ENCODE results near the gene ZC2HC1B.

ZC2HC1B gene

GRCh38 chr6:143941852-143942627 is 77.8 kb downstream of the ZC2HC1B start:
- H3K4me3 ChIP-seq (ENCODE audit: low read depth, low read length): no peak overlapping the region
- H2AFZ ChIP-seq: no peak overlapping the region
- no peaks in the 10 kb centered on the region for H3K36me3 ChIP-seq (ENCODE audit: control insufficient read depth, insufficient read depth, low read length)
- no peak overlapping the region for H3K9ac ChIP-seq
- H3K27ac ChIP-seq: no peak overlapping the region
- H3K27me3 ChIP-seq (ENCODE audit: control insufficient read depth, insufficient read depth, low read length): no peaks in the 10 kb centered on the region
- TF ChIP-seq CTCF (IDR thresholded peaks at IDR 0.05): peak; percentile 57
- no peaks in the 10 kb centered on the region for H3K79me2 ChIP-seq
- H3K4me2 ChIP-seq (ENCODE audit: low read length): no peak overlapping the region
- no peaks in the 10 kb centered on the region for H3K9me3 ChIP-seq (ENCODE audit: control insufficient read depth, low read length)
- H3K4me1 ChIP-seq: no peaks in the 10 kb centered on the region

- no peak overlapping the region for H3K4me2 ChIP-seq (ENCODE audit: low read length)
- TF ChIP-seq CTCF (IDR thresholded peaks at IDR 0.05): no peak
- no peak overlapping the region for H3K4me3 ChIP-seq (ENCODE audit: low read depth, low read length)
- H3K4me1 ChIP-seq: no peaks in the 10 kb centered on the region
- H3K27ac ChIP-seq: no peak overlapping the region
- no peak overlapping the region for H3K9ac ChIP-seq
- H3K36me3 ChIP-seq (ENCODE audit: control insufficient read depth, insufficient read depth, low read length): no peaks in the 10 kb centered on the region
- H3K27me3 ChIP-seq (ENCODE audit: control insufficient read depth, insufficient read depth, low read length): no peaks in the 10 kb centered on the region
- no peaks in the 10 kb centered on the region for H3K79me2 ChIP-seq
- H2AFZ ChIP-seq: no peak overlapping the region
- no peaks in the 10 kb centered on the region for H3K9me3 ChIP-seq (ENCODE audit: control insufficient read depth, low read length)
Measured at GRCh38 chr6:143948208-143948607, 83.9 kb downstream of the ZC2HC1B start.

GRCh38 chr6:143949535-143949934 is 85.3 kb downstream of the ZC2HC1B start:
- TF ChIP-seq CTCF (IDR thresholded peaks at IDR 0.05): no peak
- no peaks in the 10 kb centered on the region for H3K36me3 ChIP-seq (ENCODE audit: control insufficient read depth, insufficient read depth, low read length)
- H3K27ac ChIP-seq: no peak overlapping the region
- H3K4me1 ChIP-seq: no peaks in the 10 kb centered on the region
- H3K9me3 ChIP-seq (ENCODE audit: control insufficient read depth, low read length): no peaks in the 10 kb centered on the region
- no peak overlapping the region for H3K4me3 ChIP-seq (ENCODE audit: low read depth, low read length)
- H3K27me3 ChIP-seq (ENCODE audit: control insufficient read depth, insufficient read depth, low read length): no peaks in the 10 kb centered on the region
- no peak overlapping the region for H2AFZ ChIP-seq
- H3K4me2 ChIP-seq (ENCODE audit: low read length): no peak overlapping the region
- H3K79me2 ChIP-seq: no peaks in the 10 kb centered on the region
- no peak overlapping the region for H3K9ac ChIP-seq

GRCh38 chr6:143949962-143950361 is 85.7 kb downstream of the ZC2HC1B start:
- Histone ChIP-seq H3K79me2 (no peaks in the 10 kb centered on the region), H3K27me3 (ENCODE audit: control insufficient read depth, insufficient read depth, low read length) (no peaks in the 10 kb centered on the region), H3K9ac (no peak overlapping the region), H3K4me3 (ENCODE audit: low read depth, low read length) (no peak overlapping the region), H3K4me1 (no peaks in the 10 kb centered on the region), H3K27ac (no peak overlapping the region), H2AFZ (no peak overlapping the region), H3K4me2 (ENCODE audit: low read length) (no peak overlapping the region), H3K36me3 (ENCODE audit: control insufficient read depth, insufficient read depth, low read length) (no peaks in the 10 kb centered on the region), H3K9me3 (ENCODE audit: control insufficient read depth, low read length) (no peaks in the 10 kb centered on the region)
- TF ChIP-seq CTCF (IDR thresholded peaks at IDR 0.05): no peak

- no peak overlapping the region for H2AFZ ChIP-seq
- no peak overlapping the region for H3K4me3 ChIP-seq (ENCODE audit: low read depth, low read length)
- H3K9me3 ChIP-seq (ENCODE audit: control insufficient read depth, low read length): no peaks in the 10 kb centered on the region
- H3K27ac ChIP-seq: no peak overlapping the region
- no peak overlapping the region for H3K9ac ChIP-seq
- no peak overlapping the region for H3K4me2 ChIP-seq (ENCODE audit: low read length)
- H3K27me3 ChIP-seq (ENCODE audit: control insufficient read depth, insufficient read depth, low read length): no peaks in the 10 kb centered on the region
- TF ChIP-seq CTCF (IDR thresholded peaks at IDR 0.05): no peak
- H3K36me3 ChIP-seq (ENCODE audit: control insufficient read depth, insufficient read depth, low read length): no peaks in the 10 kb centered on the region
- H3K4me1 ChIP-seq: no peaks in the 10 kb centered on the region
- no peaks in the 10 kb centered on the region for H3K79me2 ChIP-seq
Measured at GRCh38 chr6:143950875-143951274, 86.6 kb downstream of the ZC2HC1B start.
